D721Med (cell line): Measurements from ENCODE around the gene SHC3.

Experiments used
- DNase-seq: peaks from one replicate; pipeline ENCODE4 v3.0.0; 2011; ENCODE audit warnings: low spot score; ENCODE audit not compliant: insufficient read length
- FAIRE-seq: peaks from 2 replicates; lab custom pipeline; 2011; peaks lifted over from hg19 to GRCh38; lab: Jason Lieb, UNC
- CTCF ChIP-seq: IDR thresholded peaks from 2 replicates; pipeline ENCODE4 v1.5.1; 2012; ENCODE audit warnings: mild to moderate bottlenecking, control low read depth; ENCODE audit not compliant: insufficient read depth; ENCODE audit errors: missing control alignments

Gene SHC3

GRCh38 chr9:89000973-89001916 is 177.4 kb downstream of the SHC3 start:
- DNase-seq (peak; percentile 73), FAIRE-seq (no peak)
- TF ChIP-seq CTCF, result peak; percentile 83

- TF ChIP-seq CTCF, result no peak
- no peak for DNase-seq
- FAIRE-seq, result no peak
Observed at GRCh38 chr9:89000371-89000781, 178.2 kb downstream of the SHC3 start.

GRCh38 chr9:88998911-88999310 is 179.7 kb downstream of the SHC3 start:
- DNase-seq (no peak), FAIRE-seq (no peak)
- TF ChIP-seq CTCF, result no peak

- no peak for DNase-seq
- FAIRE-seq, result no peak
- TF ChIP-seq CTCF, result no peak
Observed at GRCh38 chr9:88998503-88998902, 180.1 kb downstream of the SHC3 start.

- TF ChIP-seq CTCF, result no peak
- FAIRE-seq, result no peak
- DNase-seq, result no peak
Observed at GRCh38 chr9:88997646-88998045, 181.0 kb downstream of the SHC3 start.

- TF ChIP-seq CTCF, result no peak
- no peak for DNase-seq
- FAIRE-seq, result no peak
Observed at GRCh38 chr9:88996921-88997235, 181.7 kb downstream of the SHC3 start.
